Mucosa of descending colon (tissue), 3 donors: ENCODE results near the gene PCBP3. TPM values are rescaled to one million over a fixed set of nuclear protein-coding genes. Genes with fewer than 3 reads are reported as not detected.

Source experiments
- ATAC-seq: fragments of 200-7000 bp; cut with Tn5 transposase; one replicate; pipeline ENCODE4 v1.9.1; 2020; ENCODE audit warnings: mild to moderate bottlenecking, moderate library complexity
- DNase-seq, 3 donors: peaks; one replicate each; pipeline ENCODE4 v3.0.0-alpha.2; 2020
- H3K36me3 ChIP-seq: fragments of 200-600 bp; one replicate; pipeline ENCODE4 v1.8.0; 2021; ENCODE audit warnings: low read depth, mild to moderate bottlenecking
- H3K4me1 ChIP-seq: fragments of 200-600 bp; one replicate; pipeline ENCODE4 v1.8.0; 2021; ENCODE audit warnings: low read depth, mild to moderate bottlenecking
- H3K4me3 ChIP-seq: fragments of 200-600 bp; one replicate; pipeline ENCODE4 v1.8.0; 2021; ENCODE audit warnings: mild to moderate bottlenecking
- H3K9me3 ChIP-seq: fragments of 200-600 bp; one replicate; pipeline ENCODE4 v1.8.0; 2021; ENCODE audit warnings: mild to moderate bottlenecking
- intact Hi-C, 2 donors: fragments of 100-400 bp; cut with DNase I in 1 of 2; cut with micrococcal nuclease in 1 of 2; formaldehyde crosslinking; loops; one replicate each; pipeline versions ENCODE4 v1.11.0 to v1.11.1; 2022; cut with DNase I, micrococcal nuclease
- total RNA-seq, 3 donors: library from RNA; stranded (reverse); fragmentation: NEBNext Ultra II Directional in 2 of 3; extraction: Animal tissue kit (Norgen Biotek cat#: 25700) in 2 of 3; gene quantifications; one replicate each; pipeline versions ENCODE4 v1.2.1 to v1.2.4, GENCODE V29; 2021 to 2023
- TF ChIP-seq, protein P1 (sequence below): fragments of 200-600 bp; IDR thresholded peaks from one replicate; pipeline ENCODE4 v1.8.0; 2022; ENCODE audit warnings: antibody characterized with exemption, mild to moderate bottlenecking
- donor health status: DM: no; HTN: no; CAD: no; lungs with moderate emphysema.
- donor health status: DM: no; HTN: no; CAD: no.
- donor health status: DM: no; HTN: yes; CAD: no.

The PCBP3 gene
- total RNA-seq, 3 donors from 2014 or later, result 4.5 to 18.4 (median 7.6) TPM

DNA sequence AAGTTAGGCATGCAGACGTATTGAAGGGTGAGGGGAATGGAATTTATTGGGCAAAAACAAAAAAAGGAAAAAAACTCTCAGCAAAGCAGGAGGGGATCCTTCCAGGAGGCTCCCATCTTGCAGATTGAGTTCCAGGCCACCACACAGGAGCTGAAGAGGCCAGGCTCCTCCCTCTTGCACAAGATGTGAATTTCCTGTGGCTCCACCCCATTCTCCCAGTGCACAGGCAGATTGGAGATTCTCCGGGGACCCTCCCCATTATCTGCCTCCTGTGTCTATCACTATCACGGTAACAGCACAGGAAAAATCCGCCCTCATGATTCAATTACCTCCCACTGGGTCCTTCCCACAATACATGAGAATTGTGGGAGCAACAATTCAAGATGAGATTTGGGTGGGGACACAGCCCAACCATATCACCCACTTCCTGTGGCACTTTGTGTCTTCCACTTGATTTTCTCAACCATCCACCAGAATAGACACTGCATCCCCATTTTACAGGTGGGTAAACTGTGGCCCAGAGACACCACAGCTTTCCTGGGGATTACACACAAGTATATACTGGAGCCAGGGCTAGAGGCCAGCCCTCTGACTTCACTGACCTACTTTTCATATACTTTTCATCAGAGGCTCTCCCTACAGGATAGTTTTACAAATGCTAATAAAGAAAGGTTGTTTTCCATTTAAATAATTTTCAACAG is 319.2 kb downstream of the PCBP3 start:
- H3K4me1 ChIP-seq, result no peaks in the 10 kb centered on the region
- intact Hi-C loops, result no loop called here
- H3K4me3 ChIP-seq, result no peak overlapping the region
- ATAC-seq (no peak), DNase-seq (no peak)
- H3K9me3 ChIP-seq, result peaks cover 2% of the 10 kb centered on the region
- TF ChIP-seq, protein P1, sequence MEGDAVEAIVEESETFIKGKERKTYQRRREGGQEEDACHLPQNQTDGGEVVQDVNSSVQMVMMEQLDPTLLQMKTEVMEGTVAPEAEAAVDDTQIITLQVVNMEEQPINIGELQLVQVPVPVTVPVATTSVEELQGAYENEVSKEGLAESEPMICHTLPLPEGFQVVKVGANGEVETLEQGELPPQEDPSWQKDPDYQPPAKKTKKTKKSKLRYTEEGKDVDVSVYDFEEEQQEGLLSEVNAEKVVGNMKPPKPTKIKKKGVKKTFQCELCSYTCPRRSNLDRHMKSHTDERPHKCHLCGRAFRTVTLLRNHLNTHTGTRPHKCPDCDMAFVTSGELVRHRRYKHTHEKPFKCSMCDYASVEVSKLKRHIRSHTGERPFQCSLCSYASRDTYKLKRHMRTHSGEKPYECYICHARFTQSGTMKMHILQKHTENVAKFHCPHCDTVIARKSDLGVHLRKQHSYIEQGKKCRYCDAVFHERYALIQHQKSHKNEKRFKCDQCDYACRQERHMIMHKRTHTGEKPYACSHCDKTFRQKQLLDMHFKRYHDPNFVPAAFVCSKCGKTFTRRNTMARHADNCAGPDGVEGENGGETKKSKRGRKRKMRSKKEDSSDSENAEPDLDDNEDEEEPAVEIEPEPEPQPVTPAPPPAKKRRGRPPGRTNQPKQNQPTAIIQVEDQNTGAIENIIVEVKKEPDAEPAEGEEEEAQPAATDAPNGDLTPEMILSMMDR, result no peak
- H3K36me3 ChIP-seq, result no peaks in the 10 kb centered on the region

DNA sequence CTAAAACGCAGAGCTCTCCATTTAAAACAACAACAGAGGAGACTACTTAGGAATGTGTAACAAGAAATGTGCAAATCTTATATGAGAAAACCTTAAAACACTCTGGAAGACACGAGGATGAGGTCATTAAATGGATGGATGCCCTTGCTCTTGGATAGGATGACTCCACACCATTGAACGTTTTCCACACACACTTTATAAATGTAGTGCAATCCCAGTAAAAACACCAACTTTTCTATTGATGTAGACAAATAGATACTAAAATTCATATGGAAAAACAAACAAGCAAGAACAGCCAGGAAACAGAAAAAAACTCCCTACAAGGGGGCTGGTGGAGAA is 319.7 kb downstream of the PCBP3 start:
- no peak for DNase-seq
- Histone ChIP-seq H3K9me3 (peaks cover 2% of the 10 kb centered on the region), H3K36me3 (no peaks in the 10 kb centered on the region), H3K4me1 (no peaks in the 10 kb centered on the region), H3K4me3 (no peak overlapping the region)
- TF ChIP-seq, protein P1, result no peak
- no peak for ATAC-seq
- intact Hi-C loops, result no loop called here

DNA sequence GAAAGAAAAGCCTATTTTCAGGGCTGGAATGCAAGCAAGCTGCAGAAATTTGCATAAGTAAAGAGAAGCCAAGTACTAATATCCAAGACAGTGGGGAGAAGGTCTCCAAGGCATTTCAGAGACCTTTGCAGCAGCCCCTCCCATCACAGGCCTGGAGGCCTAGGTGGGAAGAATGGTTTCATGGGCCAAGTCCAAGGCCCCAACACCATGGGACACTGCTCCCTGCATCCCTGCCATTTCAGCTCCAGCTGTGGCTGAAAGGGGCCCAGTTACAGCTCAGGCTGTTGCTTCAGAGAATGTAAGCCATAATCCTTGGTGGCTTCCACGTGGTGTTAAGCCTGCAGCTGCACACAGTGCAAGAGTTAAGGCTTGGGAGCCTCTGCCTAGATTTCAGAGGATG is 321.1 kb downstream of the PCBP3 start:
- no peak for ATAC-seq
- Histone ChIP-seq H3K4me3 (no peak overlapping the region), H3K36me3 (no peaks in the 10 kb centered on the region), H3K4me1 (no peaks in the 10 kb centered on the region), H3K9me3 (peaks cover 2% of the 10 kb centered on the region)
- intact Hi-C loops, result no loop called here
- no peak for DNase-seq
- TF ChIP-seq, protein P1, result no peak

DNA sequence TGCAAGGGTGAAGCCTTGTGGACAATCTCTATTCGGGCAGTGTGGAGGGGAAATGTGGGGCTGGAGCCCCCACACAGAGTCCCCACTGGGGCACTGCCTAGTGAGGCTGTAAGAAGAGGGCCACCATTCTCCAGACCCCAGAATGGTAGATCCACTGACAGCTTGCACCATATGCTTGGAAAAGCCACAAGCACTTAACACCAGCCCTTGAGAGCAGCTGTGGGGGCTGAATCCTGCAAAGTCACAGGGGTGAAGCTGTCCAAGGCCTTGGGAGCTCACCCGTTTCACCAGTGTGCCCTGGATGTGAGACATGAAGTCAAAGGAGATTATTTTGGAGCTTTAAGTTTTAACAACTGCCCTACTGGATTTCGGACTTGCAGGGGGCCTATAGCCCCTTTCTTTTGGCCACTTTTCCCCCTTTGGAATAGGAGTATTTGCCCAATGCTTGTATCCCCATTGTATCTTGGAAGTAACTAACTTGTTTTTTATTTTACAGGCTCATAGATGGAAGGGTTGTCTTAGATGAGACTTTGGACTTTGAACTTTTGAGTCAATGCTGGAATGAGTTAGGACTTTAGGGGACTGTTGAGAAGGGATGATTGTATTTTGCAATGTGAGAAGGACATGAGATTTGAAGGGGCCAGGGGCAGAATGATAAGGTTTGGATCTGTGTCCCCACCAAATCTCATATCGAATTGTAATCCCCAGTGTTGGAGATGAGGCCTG is 321.7 kb downstream of the PCBP3 start:
- DNase-seq (no peak), ATAC-seq (no peak)
- TF ChIP-seq, protein P1, result no peak
- intact Hi-C loops, result no loop called here
- Histone ChIP-seq H3K4me3 (no peak overlapping the region), H3K4me1 (no peaks in the 10 kb centered on the region), H3K36me3 (no peaks in the 10 kb centered on the region), H3K9me3 (peaks cover 2% of the 10 kb centered on the region)

DNA sequence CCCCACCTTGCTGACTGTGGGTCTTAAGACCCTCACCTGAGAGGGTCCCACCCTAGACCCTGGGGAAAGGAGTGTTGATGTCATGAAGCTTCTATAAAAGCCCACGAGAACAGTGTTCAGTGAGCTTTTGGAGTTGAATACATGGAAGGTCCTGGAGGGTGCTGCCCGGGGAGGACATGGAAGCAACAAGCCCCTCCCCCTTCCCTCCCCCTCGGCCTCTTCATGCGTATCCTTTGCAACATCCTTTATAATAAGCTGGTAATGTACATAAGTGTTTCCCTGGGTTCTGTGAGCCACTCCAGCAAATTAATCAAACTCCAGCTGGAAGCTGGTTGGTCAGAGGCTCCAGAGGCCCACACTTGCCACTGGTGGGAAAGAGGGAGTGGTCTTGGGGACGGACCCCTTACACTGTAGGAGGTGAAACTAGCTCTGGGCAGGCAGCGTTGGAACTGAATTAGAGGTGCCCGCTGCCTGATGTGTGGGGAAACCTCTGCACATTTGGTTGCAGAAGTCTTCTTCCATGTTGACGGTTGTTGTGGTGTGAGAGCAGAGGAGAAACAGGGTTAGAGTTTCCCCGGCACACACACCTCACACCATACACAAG is 323.4 kb downstream of the PCBP3 start:
- no peak for DNase-seq
- no peaks in the 10 kb centered on the region for H3K36me3 ChIP-seq

More for the DNA sequence above, 323.4 kb downstream of the PCBP3 start:
- H3K4me1 ChIP-seq, result no peaks in the 10 kb centered on the region
- intact Hi-C loops, result no loop called here
- no peak overlapping the region for H3K4me3 ChIP-seq
- peaks cover 2% of the 10 kb centered on the region for H3K9me3 ChIP-seq
- ATAC-seq, result no peak
- TF ChIP-seq, protein P1, result no peak
